Ishikawa (cell line): Measurements from ENCODE around the gene GDPD4.

Experiments
- CEBPB ChIP-seq: IDR thresholded peaks from 2 replicates; pipeline ENCODE4 v1.6.1; 2012
- CREB1 ChIP-seq: IDR thresholded peaks from 2 replicates; pipeline ENCODE4 v1.6.1; 2012; ENCODE audit warnings: low read depth
- EGR1 ChIP-seq: IDR thresholded peaks from 2 replicates; pipeline ENCODE4 v1.6.1; 2012
- EP300 ChIP-seq: IDR thresholded peaks from 2 replicates; pipeline ENCODE4 v1.6.1; 2012; ENCODE audit warnings: borderline replicate concordance
- FOXM1 ChIP-seq: IDR thresholded peaks from 2 replicates; pipeline ENCODE4 v1.6.1; 2012; ENCODE audit warnings: low read depth, borderline replicate concordance
- NFIC ChIP-seq: IDR thresholded peaks from 2 replicates; pipeline ENCODE4 v1.6.1; 2012
- RAD21 ChIP-seq: IDR thresholded peaks from 2 replicates; pipeline ENCODE4 v1.6.1; 2012; ENCODE audit warnings: low read depth
- TAF1 ChIP-seq: IDR thresholded peaks from 2 replicates; pipeline ENCODE4 v1.6.1; 2012; ENCODE audit warnings: low read depth, mild to moderate bottlenecking
- TCF12 ChIP-seq: IDR thresholded peaks from 2 replicates; pipeline ENCODE4 v1.6.1; 2012; ENCODE audit warnings: low read depth
- TEAD4 ChIP-seq: IDR thresholded peaks from 2 replicates; pipeline ENCODE4 v1.6.1; 2012
- YY1 ChIP-seq: IDR thresholded peaks from 2 replicates; pipeline ENCODE4 v1.6.1; 2012; ENCODE audit warnings: low read depth
- ZBTB7A ChIP-seq: IDR thresholded peaks from 2 replicates; pipeline ENCODE4 v1.6.1; 2012; ENCODE audit warnings: low read depth
- TF ChIP-seq, protein P1 (sequence below): IDR thresholded peaks from 2 replicates; pipeline ENCODE4 v1.6.1; 2012
- TF ChIP-seq, protein P2 (sequence below): IDR thresholded peaks from 2 replicates; pipeline ENCODE4 v1.6.1; 2012; ENCODE audit warnings: low read depth, mild to moderate bottlenecking
- TF ChIP-seq, protein P3 (sequence below): IDR thresholded peaks from 2 replicates; pipeline ENCODE4 v1.6.1; 2012

Gene GDPD4

DNA sequence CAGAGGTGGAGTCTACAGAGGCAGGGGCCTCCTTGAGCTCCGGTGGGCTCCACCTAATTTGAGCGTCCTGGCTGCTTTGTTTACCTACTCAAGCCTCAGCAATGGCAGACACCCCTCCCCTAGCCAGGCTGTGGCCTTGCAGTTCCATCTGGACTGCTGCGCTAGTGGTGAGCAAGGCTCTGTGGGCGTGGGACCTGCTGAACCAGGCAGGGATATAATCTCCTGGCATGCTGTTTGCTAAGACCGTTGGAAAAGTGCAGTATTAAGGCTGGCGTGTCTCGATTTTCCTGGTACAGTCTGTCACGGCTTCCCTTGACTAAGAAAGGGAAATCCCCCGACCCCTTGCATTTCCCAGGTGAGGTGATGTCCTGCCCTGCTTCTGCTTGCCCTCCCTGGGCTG lies 77.7 kb downstream of the GDPD4 start:
- no peak for TF ChIP-seq EGR1
- no peak for TF ChIP-seq RAD21

DNA sequence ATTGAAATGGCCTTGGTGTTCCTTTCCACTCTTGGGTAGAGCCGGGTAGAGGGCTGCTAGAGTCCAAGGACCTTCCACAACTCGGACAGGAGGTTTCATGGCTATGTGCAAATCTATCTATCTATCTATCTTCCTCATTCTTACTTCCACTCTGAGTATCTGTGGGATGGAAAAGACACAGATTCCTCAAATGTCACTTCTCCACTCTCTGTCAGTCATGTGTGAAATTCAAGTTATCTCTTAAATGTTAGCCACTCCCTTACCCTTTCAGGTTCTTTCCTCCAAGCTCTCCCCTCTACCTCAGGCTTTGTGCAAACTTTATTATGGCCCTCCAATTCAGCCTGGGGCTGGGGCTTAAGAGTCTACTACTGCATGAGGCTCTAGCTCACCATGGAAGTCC lies 84.3 kb downstream of the GDPD4 start:
- no peak for TF ChIP-seq YY1
- no peak for TF ChIP-seq NFIC
- TF ChIP-seq EP300: no peak
- TF ChIP-seq TEAD4: no peak
- TF ChIP-seq, protein P1, sequence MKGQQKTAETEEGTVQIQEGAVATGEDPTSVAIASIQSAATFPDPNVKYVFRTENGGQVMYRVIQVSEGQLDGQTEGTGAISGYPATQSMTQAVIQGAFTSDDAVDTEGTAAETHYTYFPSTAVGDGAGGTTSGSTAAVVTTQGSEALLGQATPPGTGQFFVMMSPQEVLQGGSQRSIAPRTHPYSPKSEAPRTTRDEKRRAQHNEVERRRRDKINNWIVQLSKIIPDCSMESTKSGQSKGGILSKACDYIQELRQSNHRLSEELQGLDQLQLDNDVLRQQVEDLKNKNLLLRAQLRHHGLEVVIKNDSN: no peak
- TF ChIP-seq RAD21: no peak

DNA sequence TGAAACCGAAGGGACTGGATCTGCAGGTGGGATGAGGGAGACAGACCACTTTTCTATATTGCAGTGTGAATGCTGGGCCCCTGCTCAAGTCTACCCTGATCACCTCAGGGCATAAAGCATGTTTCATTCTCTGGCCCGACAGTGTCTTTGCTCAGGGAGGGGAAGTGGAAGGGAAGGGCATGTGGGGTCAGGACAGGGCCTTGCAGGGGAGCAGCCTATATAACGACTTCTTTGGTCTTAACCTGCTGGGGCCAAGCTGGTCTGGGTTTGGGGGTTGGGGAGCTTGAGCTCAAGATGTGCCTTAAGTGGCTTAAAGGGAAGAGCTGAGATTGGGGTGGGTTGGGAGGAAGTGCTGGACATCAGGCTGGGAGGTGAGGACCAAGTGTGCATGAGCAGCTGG lies 86.4 kb downstream of the GDPD4 start:
- no peak for TF ChIP-seq EGR1
- TF ChIP-seq EP300: no peak
- no peak for TF ChIP-seq CREB1
- TF ChIP-seq, protein P1: no peak
- TF ChIP-seq YY1: no peak
- no peak for TF ChIP-seq CEBPB
- TF ChIP-seq FOXM1: no peak
- no peak for TF ChIP-seq NFIC
- TF ChIP-seq TEAD4: no peak
- no peak for TF ChIP-seq ZBTB7A
- TF ChIP-seq, protein P2, sequence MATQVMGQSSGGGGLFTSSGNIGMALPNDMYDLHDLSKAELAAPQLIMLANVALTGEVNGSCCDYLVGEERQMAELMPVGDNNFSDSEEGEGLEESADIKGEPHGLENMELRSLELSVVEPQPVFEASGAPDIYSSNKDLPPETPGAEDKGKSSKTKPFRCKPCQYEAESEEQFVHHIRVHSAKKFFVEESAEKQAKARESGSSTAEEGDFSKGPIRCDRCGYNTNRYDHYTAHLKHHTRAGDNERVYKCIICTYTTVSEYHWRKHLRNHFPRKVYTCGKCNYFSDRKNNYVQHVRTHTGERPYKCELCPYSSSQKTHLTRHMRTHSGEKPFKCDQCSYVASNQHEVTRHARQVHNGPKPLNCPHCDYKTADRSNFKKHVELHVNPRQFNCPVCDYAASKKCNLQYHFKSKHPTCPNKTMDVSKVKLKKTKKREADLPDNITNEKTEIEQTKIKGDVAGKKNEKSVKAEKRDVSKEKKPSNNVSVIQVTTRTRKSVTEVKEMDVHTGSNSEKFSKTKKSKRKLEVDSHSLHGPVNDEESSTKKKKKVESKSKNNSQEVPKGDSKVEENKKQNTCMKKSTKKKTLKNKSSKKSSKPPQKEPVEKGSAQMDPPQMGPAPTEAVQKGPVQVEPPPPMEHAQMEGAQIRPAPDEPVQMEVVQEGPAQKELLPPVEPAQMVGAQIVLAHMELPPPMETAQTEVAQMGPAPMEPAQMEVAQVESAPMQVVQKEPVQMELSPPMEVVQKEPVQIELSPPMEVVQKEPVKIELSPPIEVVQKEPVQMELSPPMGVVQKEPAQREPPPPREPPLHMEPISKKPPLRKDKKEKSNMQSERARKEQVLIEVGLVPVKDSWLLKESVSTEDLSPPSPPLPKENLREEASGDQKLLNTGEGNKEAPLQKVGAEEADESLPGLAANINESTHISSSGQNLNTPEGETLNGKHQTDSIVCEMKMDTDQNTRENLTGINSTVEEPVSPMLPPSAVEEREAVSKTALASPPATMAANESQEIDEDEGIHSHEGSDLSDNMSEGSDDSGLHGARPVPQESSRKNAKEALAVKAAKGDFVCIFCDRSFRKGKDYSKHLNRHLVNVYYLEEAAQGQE: no peak
- TF ChIP-seq, protein P3, sequence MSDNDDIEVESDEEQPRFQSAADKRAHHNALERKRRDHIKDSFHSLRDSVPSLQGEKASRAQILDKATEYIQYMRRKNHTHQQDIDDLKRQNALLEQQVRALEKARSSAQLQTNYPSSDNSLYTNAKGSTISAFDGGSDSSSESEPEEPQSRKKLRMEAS: no peak
- TF ChIP-seq RAD21: no peak
- no peak for TF ChIP-seq TAF1
- TF ChIP-seq TCF12: no peak

DNA sequence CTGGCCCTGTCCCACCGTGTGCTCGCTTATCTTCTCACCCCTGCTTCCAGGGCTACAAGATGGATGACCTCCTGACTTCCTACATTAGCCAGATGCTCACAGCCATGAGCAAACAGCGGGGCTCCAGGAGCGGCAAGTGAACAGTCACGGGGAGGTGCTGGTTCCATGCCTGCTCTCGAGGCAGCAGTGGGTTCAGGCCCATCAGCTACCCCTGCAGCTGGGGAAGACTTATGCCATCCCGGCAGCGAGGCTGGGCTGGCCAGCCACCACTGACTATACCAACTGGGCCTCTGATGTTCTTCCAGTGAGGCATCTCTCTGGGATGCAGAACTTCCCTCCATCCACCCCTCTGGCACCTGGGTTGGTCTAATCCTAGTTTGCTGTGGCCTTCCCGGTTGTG lies 86.9 kb downstream of the GDPD4 start:
- TF ChIP-seq, protein P1: no peak
- TF ChIP-seq, protein P2: no peak
- TF ChIP-seq EGR1: no peak

DNA sequence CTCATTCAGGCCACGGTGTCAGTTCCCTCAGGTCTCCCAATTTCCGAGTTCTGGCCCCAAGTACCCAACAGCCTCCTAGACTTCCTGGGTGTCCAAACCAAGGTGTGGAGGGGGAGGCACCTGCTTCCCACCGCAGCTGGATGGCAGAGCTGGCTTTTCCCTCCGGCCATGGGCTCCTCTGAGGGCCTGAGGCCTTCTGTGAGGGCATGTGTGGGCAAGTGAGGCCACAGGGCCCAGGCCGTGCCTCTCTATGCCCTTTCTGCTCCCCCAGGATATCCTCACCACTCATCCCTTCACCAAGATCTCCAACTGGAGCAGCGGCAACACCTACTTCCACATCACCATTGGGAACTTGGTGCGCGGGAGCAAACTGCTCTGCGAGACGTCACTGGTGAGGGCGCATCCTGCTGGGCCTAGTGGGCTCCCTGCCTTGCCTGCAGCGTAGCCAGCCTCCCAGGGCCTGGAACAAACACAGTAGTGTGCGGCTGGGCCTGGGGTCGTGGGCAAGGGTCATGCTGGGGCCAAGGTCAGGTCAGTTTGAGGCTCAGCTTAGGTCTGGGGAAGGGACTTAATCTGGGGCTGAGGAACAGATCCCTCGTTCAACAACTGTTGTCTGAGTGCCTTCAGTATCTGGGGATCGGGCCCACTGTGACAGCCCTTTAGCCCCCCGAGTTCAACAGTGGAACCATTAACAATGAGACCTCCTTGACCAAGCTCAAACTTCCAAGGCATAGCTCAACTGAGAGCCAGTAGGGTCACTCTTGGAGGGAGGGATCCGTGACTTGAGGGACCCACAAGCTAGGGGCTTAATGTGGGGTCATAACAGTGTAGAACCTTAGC lies 87.7 kb downstream of the GDPD4 start:
- TF ChIP-seq, protein P1: no peak

DNA sequence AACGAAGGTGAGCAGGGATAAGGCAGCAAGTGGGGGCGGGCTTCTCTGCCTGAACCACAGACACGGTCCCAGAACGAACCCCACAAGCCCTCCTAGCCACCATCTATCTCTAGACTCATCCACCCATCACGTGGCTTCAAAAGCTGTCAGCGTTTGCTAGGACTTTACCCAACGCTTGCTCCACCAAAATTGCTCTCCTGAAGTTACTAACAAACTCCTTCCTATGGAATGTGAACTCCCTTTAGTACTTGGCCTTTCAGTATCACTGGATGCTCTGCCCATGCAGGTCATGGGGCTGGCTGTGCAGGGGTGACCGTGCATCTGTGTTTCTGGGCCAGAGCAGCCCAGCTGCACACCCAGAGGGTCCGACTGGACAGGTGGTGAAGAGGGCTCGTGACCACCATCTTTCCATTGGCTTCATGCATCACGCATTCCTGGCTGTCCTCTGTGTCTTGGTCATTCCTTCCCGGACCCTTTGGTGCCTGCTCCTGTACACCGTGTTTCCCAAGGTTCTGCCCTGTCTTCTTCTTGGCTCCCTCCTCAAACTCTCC lies 88.4 kb downstream of the GDPD4 start:
- TF ChIP-seq TAF1 (no peak), YY1 (no peak), ZBTB7A (no peak), TCF12 (no peak), EGR1 (no peak), TEAD4 (no peak)
- TF ChIP-seq, protein P2: no peak
